ENCODE data around the gene LRRC23.

Gene LRRC23

DNA sequence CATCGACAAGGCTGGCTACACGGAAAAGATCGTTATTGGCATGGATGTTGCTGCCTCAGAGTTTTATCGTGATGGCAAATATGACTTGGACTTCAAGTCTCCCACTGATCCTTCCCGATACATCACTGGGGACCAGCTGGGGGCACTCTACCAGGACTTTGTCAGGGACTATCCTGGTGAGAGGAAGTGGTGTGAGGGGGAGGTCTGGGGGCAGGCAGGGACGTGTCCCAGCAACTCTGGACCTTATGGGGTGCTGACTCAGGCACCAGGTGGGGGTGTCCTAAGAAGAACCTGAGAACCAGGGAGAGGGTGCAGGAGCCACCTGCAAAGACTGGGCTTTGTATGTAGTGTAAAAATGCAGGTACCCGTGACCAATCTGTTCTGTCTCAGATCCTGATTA, 15.0 kb downstream of the LRRC23 start:
- TF ChIP-seq TCF12 (IDR thresholded peaks at IDR 0.05; ENCODE audit: low read depth): no peak
- no peak for TF ChIP-seq YY1 (IDR thresholded peaks at IDR 0.05; ENCODE audit: low read depth)

DNA sequence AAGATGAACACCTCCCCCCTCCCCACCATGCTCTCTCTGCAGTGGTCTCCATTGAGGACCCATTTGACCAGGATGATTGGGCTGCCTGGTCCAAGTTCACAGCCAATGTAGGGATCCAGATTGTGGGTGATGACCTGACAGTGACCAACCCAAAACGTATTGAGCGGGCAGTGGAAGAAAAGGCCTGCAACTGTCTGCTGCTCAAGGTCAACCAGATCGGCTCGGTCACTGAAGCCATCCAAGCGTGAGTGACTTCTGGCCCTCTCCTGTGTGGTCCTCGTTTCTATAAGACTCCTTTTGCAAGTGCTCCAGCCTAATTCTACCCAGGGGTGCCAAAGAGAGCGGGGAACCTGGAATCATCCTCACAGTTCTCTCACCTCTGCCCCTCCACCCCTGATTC, 16.9 kb downstream of the LRRC23 start:
- no peak for TF ChIP-seq CREB1 (IDR thresholded peaks at IDR 0.05; ENCODE audit: low read depth)
- TF ChIP-seq CEBPB (IDR thresholded peaks at IDR 0.05): no peak
- no peak for TF ChIP-seq TAF1 (IDR thresholded peaks at IDR 0.05; ENCODE audit: low read depth)
- no peak for TF ChIP-seq FOXM1 (IDR thresholded peaks at IDR 0.05; ENCODE audit: borderline replicate concordance, low read depth)
- TF ChIP-seq, protein P1, sequence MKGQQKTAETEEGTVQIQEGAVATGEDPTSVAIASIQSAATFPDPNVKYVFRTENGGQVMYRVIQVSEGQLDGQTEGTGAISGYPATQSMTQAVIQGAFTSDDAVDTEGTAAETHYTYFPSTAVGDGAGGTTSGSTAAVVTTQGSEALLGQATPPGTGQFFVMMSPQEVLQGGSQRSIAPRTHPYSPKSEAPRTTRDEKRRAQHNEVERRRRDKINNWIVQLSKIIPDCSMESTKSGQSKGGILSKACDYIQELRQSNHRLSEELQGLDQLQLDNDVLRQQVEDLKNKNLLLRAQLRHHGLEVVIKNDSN (IDR thresholded peaks at IDR 0.05): no peak
- no peak for TF ChIP-seq YY1 (IDR thresholded peaks at IDR 0.05; ENCODE audit: low read depth)
- TF ChIP-seq, protein P2, sequence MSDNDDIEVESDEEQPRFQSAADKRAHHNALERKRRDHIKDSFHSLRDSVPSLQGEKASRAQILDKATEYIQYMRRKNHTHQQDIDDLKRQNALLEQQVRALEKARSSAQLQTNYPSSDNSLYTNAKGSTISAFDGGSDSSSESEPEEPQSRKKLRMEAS (IDR thresholded peaks at IDR 0.05): no peak
- TF ChIP-seq RAD21 (IDR thresholded peaks at IDR 0.05; ENCODE audit: low read depth): no peak
- TF ChIP-seq EP300 (IDR thresholded peaks at IDR 0.05; ENCODE audit: borderline replicate concordance): no peak
- TF ChIP-seq TEAD4 (IDR thresholded peaks at IDR 0.05): no peak
- no peak for TF ChIP-seq NFIC (IDR thresholded peaks at IDR 0.05)
- no peak for TF ChIP-seq ZBTB7A (IDR thresholded peaks at IDR 0.05; ENCODE audit: low read depth)
- TF ChIP-seq TCF12 (IDR thresholded peaks at IDR 0.05; ENCODE audit: low read depth): no peak

DNA sequence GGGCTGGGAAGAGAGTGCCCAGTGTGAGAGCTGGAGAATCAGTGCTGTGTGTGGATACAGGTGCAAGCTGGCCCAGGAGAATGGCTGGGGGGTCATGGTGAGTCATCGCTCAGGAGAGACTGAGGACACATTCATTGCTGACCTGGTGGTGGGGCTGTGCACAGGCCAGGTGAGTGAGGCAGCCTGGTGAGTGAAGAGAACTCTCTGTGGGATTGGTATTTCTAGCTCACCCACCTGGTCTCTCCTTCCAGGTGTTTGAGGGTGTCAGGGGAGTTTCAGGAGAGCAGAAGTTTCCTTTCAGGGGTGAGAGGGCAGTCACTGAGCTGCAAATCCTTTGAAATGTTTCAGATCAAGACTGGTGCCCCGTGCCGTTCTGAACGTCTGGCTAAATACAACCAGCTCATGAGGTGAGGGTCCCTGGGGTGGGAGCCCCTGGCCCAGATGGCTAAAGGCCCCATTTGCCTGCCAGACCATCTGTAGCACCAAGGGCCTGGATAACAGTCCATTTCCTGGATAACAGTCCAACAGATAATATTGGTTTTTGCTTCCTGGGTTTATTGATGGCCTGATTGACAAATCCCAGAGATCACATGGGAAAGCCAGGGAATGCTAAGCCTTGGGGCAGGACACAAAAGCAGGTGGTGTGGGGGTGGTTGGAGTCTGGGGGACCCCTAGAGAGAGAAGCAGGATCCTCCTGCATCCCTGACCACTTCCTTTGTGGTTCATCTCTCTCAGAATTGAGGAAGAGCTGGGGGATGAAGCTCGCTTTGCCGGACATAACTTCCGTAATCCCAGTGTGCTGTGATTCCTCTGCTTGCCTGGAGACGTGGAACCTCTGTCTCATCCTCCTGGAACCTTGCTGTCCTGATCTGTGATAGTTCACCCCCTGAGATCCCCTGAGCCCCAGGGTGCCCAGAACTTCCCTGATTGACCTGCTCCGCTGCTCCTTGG, 17.6 kb downstream of the LRRC23 start:
- TF ChIP-seq, protein P2 (IDR thresholded peaks at IDR 0.05): no peak
- TF ChIP-seq TEAD4 (IDR thresholded peaks at IDR 0.05) (no peak), REST (IDR thresholded peaks at IDR 0.05; ENCODE audit: low read depth) (no peak), TAF1 (IDR thresholded peaks at IDR 0.05; ENCODE audit: low read depth) (no peak), ZBTB7A (IDR thresholded peaks at IDR 0.05; ENCODE audit: low read depth) (no peak), FOXM1 (IDR thresholded peaks at IDR 0.05; ENCODE audit: borderline replicate concordance, low read depth) (no peak), CREB1 (IDR thresholded peaks at IDR 0.05; ENCODE audit: low read depth) (no peak), EGR1 (IDR thresholded peaks at IDR 0.05) (no peak), YY1 (IDR thresholded peaks at IDR 0.05; ENCODE audit: low read depth) (no peak), TCF12 (IDR thresholded peaks at IDR 0.05; ENCODE audit: low read depth) (no peak), RAD21 (IDR thresholded peaks at IDR 0.05; ENCODE audit: low read depth) (no peak), EP300 (IDR thresholded peaks at IDR 0.05; ENCODE audit: borderline replicate concordance) (no peak), NFIC (IDR thresholded peaks at IDR 0.05) (no peak), CEBPB (IDR thresholded peaks at IDR 0.05) (no peak)
- TF ChIP-seq, protein P1 (IDR thresholded peaks at IDR 0.05): no peak

GRCh38 chr12:6923003-6923732, 18.5 kb downstream of the LRRC23 start:
- TF ChIP-seq NFIC (IDR thresholded peaks at IDR 0.05) (no peak), CEBPB (IDR thresholded peaks at IDR 0.05) (no peak), TCF12 (IDR thresholded peaks at IDR 0.05; ENCODE audit: low read depth) (no peak), YY1 (IDR thresholded peaks at IDR 0.05; ENCODE audit: low read depth) (no peak), RAD21 (IDR thresholded peaks at IDR 0.05; ENCODE audit: low read depth) (no peak), EGR1 (IDR thresholded peaks at IDR 0.05) (no peak), CREB1 (IDR thresholded peaks at IDR 0.05; ENCODE audit: low read depth) (no peak), TEAD4 (IDR thresholded peaks at IDR 0.05) (no peak), ZBTB7A (IDR thresholded peaks at IDR 0.05; ENCODE audit: low read depth) (no peak), EP300 (IDR thresholded peaks at IDR 0.05; ENCODE audit: borderline replicate concordance) (no peak), FOXM1 (IDR thresholded peaks at IDR 0.05; ENCODE audit: borderline replicate concordance, low read depth) (no peak), TAF1 (IDR thresholded peaks at IDR 0.05; ENCODE audit: low read depth) (no peak), REST (IDR thresholded peaks at IDR 0.05; ENCODE audit: low read depth) (no peak)
- TF ChIP-seq, protein P1 (IDR thresholded peaks at IDR 0.05): no peak
- TF ChIP-seq, protein P2 (IDR thresholded peaks at IDR 0.05): no peak
